Epithelial cell of esophagus (primary cell): Measurements from ENCODE around the gene KRT10.

ENCODE experiments used
- DNase-seq: peaks from one replicate; pipeline ENCODE4 v3.0.0; 2010; ENCODE audit warnings: low read depth
- H3K4me3 ChIP-seq: 2 replicates; pipeline ENCODE4 v1.5.1; 2011; ENCODE audit warnings: mild to moderate bottlenecking, low read length, control low read depth
- CTCF ChIP-seq: IDR thresholded peaks from 2 replicates; pipeline ENCODE4 v1.5.1; 2011; ENCODE audit warnings: low read depth, mild to moderate bottlenecking, low read length, control low read depth, inconsistent platforms; ENCODE audit not compliant: insufficient read depth; ENCODE audit errors: missing control alignments

Gene KRT10

GRCh38 chr17:40833882-40834281 is 11.5 kb upstream of the KRT10 start:
- no peak for DNase-seq
- no peak for TF ChIP-seq CTCF
- H3K4me3 ChIP-seq, result no peak overlapping the region

- no peak for TF ChIP-seq CTCF
- no peak for DNase-seq
These were observed 10.4 kb upstream of the KRT10 start for GRCh38 chr17:40832840-40833239.

GRCh38 chr17:40830085-40830776 is 7.8 kb upstream of the KRT10 start:
- no peak overlapping the region for H3K4me3 ChIP-seq
- no peak for DNase-seq
- no peak for TF ChIP-seq CTCF

More at GRCh38 chr17:40832840-40833239, 10.4 kb upstream of the KRT10 start:
- no peak overlapping the region for H3K4me3 ChIP-seq

GRCh38 chr17:40828454-40829044 is 6.1 kb upstream of the KRT10 start:
- DNase-seq, result no peak
- H3K4me3 ChIP-seq, result no peak overlapping the region
- no peak for TF ChIP-seq CTCF

- TF ChIP-seq CTCF, result no peak
- DNase-seq, result peak; percentile 77
- no peak overlapping the region for H3K4me3 ChIP-seq
These were observed 5.5 kb upstream of the KRT10 start for GRCh38 chr17:40827746-40828453.

GRCh38 chr17:40825599-40825998 is 3.2 kb upstream of the KRT10 start:
- no peak for TF ChIP-seq CTCF
- DNase-seq, result no peak
- H3K4me3 ChIP-seq, result no peak overlapping the region
